ENCODE measurements around the gene ACR. TPM values are rescaled to one million over a fixed set of nuclear protein-coding genes. Genes with fewer than 3 reads are reported as not detected.

Gene ACR
- total and polyA plus RNA-seq, 10 of the 15 experiments (the other 5 are each of a cell fraction or from before 2014, with no cell fraction given), result not detected

- no peaks in the 10 kb centered on the region for H3K27me3 ChIP-seq (replicated peaks in 1 of 2; ENCODE audit: control insufficient read depth in 2 of 2, insufficient read depth in 2 of 2, low read length in 1 of 2)
- ChIA-PET POLR2A (no interaction called here), SMC1A (ENCODE audit: uncharacterized antibody, unreplicated experiment) (no interaction called here), RAD21 (ENCODE audit: unreplicated experiment) (no interaction called here), CTCF (no interaction called here)
- H3K9me3 ChIP-seq (replicated peaks; ENCODE audit: control insufficient read depth, insufficient read depth, low read length), result no peaks in the 10 kb centered on the region
- no peak overlapping the region for H3K4me2 ChIP-seq (ENCODE audit: control insufficient read depth, insufficient read depth)
- ATAC-seq (no peak), FAIRE-seq (no peak), DNase-seq (ENCODE audit: low read depth, low spot score) (no peak)
- H3K79me2 ChIP-seq (ENCODE audit: control insufficient read depth, insufficient read depth, low read length), result no peaks in the 10 kb centered on the region
- no peak overlapping the region for H3K9ac ChIP-seq (ENCODE audit: control insufficient read depth, insufficient read depth, low read length)
- intact Hi-C loops (cut with micrococcal nuclease; ENCODE audit: unreplicated experiment), result no loop called here
- no peak overlapping the region for H3K4me3 ChIP-seq
- in situ Hi-C loops (cut with MboI), result no loop called here
- BruUV-seq (replicated peaks), result no TSS peak
- no peak for TF ChIP-seq POU2F2 (IDR thresholded peaks at IDR 0.05; ENCODE audit: borderline replicate concordance, low read depth, low read length)
- no peak for TF ChIP-seq ATF2 (IDR thresholded peaks at IDR 0.05; ENCODE audit: low read length)
- no peak for TF ChIP-seq NFYB (IDR thresholded peaks at IDR 0.05; ENCODE audit: insufficient read depth, low read depth, low read length)
- TF ChIP-seq ZNF687 (IDR thresholded peaks at IDR 0.05), result no peak
- no peak for TF ChIP-seq ZBTB4 (CRISPR knock-in tag; IDR thresholded peaks at IDR 0.05)
- TF ChIP-seq SUZ12 (IDR thresholded peaks at IDR 0.05; ENCODE audit: unreplicated experiment), result no peak
- TF ChIP-seq JUND (IDR thresholded peaks at IDR 0.05; ENCODE audit: low read depth, low read length), result no peak
- TF ChIP-seq BACH1 (IDR thresholded peaks at IDR 0.05; ENCODE audit: borderline replicate concordance), result no peak
- no peak for TF ChIP-seq SREBF2 (IDR thresholded peaks at IDR 0.05; ENCODE audit: low read length)
- no peaks in the 10 kb centered on the region for H3K36me3 ChIP-seq (ENCODE audit: control insufficient read depth in 2 of 2, insufficient read depth in 2 of 2, low read length in 1 of 2)
- no peak overlapping the region for H3K27ac ChIP-seq (ENCODE audit: control insufficient read depth, insufficient read depth)
- H3K4me1 ChIP-seq (ENCODE audit: control insufficient read depth, insufficient read depth, low read length), result no peaks in the 10 kb centered on the region
- 44% methylated on average over 15 of the region's 21 CpGs for WGBS (ENCODE audit: insufficient coverage, insufficient replicate concordance, low lambda C conversion rate, missing lambda C conversion rate)
- no peaks in the 10 kb centered on the region for H4K20me1 ChIP-seq (ENCODE audit: control insufficient read depth, insufficient read depth)
- no peak overlapping the region for H2AFZ ChIP-seq (ENCODE audit: control insufficient read depth, low read depth, low read length)
Measured at GRCh38 chr22:50696251-50696798, 41.7 kb upstream of the ACR start.
